HG03108 (cell line): ENCODE measurements around the gene DUOX1.

ENCODE experiments used
- ATAC-seq: cut with Tn5 transposase; IDR thresholded peaks from one replicate; pipeline ENCODE4 v1.9.1; 2021; ENCODE audit warnings: moderate library complexity; ENCODE audit not compliant: unreplicated experiment

The DUOX1 gene

DNA sequence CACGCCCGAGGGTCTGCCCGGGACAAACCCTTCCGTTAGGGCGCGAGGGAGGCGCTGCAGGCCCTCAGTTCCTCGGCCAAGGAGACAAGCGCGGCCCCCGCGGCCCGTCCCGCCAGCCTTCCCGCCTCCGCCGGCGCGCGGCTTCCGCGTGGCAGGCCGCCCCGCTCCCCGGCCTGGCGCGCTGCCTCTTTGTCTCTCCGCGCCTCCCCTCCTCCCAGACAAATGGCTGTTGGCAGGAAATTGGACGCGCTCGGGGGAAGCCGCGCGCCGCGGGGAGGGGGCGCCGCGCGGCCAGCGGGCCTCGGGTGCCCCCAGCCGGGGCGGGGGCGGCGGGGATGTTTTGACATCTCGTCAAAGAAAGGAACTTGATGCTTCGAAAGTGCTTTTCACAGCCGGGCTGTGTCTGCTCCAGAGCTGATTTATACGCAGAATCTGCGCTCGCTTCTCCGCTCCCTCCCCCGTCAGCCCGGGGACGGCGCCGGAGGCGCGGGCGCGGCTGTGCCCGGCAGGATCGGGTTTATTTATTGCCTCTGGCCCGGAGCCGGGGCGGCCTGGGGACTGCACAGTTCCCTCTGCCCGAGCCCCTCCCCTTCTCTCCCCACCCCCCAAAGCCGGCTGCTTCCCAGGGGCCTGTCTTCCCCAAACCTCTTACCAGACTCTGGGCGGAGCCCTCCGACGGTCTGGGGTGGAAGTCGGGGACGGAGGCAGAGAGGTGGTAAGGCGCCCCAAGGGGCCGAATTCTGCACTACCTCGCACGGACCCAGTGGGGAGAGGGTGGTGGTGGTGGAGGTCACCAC is 37.2 kb downstream of the DUOX1 start:
- peak; percentile 93 for ATAC-seq

DNA sequence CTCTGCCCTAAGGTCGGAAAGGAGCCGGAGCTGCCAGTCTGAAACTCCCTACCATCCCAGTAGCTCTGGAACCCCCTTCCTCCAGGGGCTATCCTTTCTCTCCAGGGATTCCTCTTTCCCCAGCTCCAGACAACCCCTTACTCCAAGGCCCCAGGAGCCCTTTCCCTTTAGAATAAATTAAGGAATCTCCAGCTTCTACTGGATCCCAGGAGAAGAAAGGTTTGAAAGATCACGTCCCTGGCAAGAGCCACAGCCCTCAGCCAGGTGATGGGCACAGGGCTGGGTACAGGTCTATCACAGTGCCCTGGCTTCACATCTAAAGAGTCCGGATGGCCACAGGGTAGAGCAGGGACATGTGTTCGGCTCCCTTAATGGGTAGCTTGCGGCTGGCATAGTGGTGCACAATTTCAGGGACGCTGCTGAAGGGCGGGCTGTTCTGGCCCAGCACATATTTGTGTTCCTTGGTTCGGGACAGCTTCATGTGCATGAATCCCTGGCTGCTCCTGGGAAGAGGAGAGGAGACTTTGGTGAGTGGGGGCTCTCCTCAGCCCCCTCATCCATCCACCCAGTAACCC is 37.9 kb downstream of the DUOX1 start:
- ATAC-seq: no peak

- no peak for ATAC-seq
These were observed 38.5 kb downstream of the DUOX1 start for GRCh38 chr15:45168286-45168685.

DNA sequence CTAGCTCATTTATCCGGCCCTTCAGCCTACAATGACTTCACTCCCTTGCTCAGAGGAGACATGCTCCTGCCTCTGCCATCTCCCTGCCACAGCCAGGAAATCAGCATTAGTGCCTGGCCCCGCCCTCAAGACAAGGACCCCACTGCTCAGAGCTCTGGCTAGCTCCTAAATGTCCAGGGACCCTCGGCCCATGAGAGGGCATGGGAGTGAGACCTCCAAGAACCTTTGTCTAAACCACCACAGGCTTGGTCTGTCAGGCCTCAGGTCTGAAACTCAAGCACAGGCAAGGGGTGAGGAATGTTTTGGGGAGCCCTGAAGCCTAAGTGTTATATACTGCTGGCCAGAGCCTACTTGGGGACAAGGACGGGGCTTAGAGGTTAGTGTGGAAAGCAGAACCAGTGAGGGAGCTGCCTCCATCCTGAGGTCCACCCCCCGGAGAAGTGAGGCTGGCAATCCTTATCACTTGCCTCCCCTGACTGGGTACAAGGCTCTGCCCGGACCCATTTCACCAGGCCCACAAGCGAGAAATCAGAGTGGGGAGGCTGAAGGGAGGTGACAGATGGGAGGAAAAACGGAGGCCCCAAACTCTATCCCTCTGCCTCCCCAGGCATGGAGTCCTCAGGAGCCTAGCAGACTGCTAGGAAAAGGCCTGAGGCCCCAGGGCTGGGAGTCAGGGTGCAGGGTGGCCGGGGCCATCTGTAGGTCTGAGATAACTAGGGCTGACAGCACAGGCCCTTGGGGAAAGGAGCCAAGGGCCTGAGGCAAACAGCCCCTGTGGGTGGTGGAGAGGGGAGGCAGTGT is 39.2 kb downstream of the DUOX1 start:
- ATAC-seq: no peak

- ATAC-seq: no peak
These were observed 40.0 kb downstream of the DUOX1 start for GRCh38 chr15:45169608-45170480.

DNA sequence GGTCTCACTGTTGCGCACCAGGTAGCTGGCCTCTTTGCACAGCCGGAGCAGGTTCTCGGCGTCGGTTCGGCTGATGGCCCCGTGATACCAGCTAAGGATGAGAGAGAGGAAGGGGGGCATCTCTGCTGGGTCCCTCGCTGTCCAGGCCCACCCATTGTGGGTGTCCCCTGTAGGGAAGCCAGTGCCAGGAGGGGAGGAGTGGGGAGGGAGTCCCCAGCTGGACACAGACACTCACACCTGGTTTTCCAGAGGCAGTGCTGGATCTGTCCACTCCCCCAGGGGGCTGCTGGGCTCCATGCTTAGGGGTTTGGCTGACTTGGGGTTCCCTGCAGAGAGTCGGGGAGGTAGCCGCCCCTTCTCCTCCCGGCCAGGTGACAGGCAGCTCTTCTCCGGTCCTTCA is 42.1 kb downstream of the DUOX1 start:
- no peak for ATAC-seq

GRCh38 chr15:45174069-45174468 is 44.3 kb downstream of the DUOX1 start:
- no peak for ATAC-seq

DNA sequence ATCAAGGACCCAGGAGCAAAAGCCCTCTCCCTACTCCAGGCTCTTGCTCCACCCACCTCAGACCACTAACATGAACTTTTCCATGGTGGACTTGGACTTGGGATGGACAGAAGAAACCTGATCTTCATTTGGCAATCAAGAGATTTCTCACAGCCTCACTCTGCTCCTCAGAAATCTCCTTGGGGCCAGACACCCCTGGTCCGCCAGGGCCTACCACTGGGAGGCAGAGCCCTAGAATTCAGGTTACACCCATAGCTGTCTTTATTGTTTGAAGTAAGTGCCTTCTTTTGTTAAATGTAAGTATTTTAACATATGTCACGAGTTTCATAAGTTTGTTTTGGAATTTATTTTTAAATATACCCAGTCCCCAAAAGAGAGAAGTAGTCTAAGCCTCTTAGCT is 44.8 kb downstream of the DUOX1 start:
- no peak for ATAC-seq

DNA sequence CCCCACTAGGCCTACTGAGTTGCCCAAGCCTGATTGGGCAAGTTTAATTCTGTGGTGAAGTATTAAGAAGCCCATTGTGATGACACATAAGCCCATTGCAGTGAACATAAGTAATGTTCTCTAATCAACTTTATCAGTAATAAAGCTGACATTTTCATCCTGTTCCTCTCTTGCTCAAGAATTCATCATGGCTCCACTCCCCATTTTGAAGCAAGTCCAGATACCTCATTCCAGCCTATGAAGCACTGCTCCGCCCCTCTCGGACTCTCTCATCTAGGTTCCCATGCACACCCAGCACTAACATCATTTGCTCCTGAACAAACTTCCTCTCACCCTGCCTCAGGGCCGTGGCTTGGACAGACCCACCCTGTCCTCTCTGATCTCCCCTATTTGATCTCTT is 47.5 kb downstream of the DUOX1 start:
- ATAC-seq: no peak

- ATAC-seq: no peak
These were observed 49.6 kb downstream of the DUOX1 start for GRCh38 chr15:45179221-45179985.

DNA sequence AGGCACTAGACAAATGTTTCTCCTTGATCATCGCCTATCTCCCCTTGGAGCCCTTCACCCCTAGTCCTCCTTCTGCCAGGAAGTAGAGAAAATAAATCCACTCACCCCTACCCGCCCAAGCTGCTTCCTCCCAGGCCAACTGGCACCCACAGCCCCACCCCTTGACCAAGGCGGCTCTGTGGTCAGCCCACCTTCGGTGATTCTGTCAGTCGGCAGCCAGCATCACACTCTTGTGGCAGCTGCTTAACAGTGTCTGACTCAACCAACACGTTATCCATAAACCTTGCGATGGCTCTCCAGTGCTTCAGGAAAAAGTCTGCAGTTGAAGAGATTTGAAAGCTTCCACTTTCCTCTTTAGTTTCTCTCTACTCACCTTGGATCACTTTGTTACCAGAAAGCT is 50.4 kb downstream of the DUOX1 start:
- no peak for ATAC-seq

GRCh38 chr15:45180648-45181436 is 51.0 kb downstream of the DUOX1 start:
- ATAC-seq: no peak

- no peak for ATAC-seq
These were observed 51.9 kb downstream of the DUOX1 start for GRCh38 chr15:45181491-45182285.

GRCh38 chr15:45182996-45183395 is 53.2 kb downstream of the DUOX1 start:
- no peak for ATAC-seq

DNA sequence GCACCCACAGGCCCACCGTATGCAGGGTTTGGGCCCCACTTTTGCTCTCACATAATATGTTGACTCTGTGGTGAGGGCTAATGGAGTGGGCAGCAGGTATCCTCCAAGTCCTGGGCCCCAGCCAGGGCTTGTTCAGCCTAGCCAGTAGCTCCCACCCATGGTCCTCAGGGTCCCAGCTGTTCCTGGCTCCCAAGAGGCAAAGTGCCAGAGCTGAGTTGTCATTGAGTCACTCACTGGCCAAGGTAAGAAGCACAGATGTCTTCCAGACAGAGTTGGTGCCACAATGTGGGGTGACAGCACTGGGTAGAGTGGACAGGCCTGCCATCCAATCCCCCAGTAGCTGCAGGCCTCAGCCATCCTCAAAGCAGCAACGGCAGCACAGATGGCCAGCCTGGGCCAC is 53.7 kb downstream of the DUOX1 start:
- ATAC-seq: no peak

- ATAC-seq: no peak
These were observed 54.8 kb downstream of the DUOX1 start for GRCh38 chr15:45184562-45185041.

DNA sequence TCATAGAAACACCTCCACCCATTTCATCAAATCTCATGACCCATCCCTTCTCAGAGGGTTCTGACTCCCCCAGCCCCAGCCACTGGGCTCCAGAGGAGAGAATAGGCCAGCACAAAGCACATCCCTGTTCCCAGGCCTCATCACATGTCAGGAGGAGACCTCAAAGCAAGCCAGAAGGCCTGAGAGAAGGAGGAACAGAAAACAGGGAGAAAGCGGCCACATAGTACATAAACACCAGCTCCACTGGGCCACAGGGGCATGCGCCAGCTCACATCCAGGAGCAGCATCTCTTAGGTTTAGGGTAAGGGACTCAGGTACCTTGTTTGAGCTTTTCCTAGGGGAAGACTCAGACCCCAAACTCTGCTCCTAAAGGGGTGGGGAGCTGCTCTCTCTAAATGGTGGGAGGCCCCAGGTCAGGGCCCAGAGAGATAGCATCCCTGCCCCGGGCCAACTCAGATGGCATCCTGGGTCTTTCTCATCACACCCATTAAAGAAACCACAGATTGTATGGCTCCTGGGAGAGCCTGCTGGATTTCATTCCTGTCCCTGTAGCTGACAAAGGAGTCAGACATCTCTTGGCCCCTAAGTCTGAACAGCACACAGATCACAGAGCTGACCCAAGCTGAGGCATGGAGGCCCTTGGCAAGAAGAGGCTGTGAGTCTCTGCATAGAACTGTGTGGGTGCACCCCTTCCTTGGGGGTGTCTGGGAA is 55.4 kb downstream of the DUOX1 start:
- no peak for ATAC-seq
